Right ventricle myocardium superior (tissue), 1 donor: ENCODE results near the gene PRSS57. TPM values are rescaled to one million over a fixed set of nuclear protein-coding genes. Genes with fewer than 3 reads are reported as not detected.
"Not testable (repeated sequence)": the region's sequence is repeated elsewhere in the genome, so short reads cannot be mapped to it uniquely, and the experiment has no call there.

ENCODE experiments used
- ATAC-seq: fragments of 200-7000 bp; cut with Tn5 transposase; one replicate; pipeline ENCODE4 v1.9.1; 2020; ENCODE audit warnings: mild to moderate bottlenecking; ENCODE audit not compliant: poor library complexity
- DNase-seq: peaks from one replicate; pipeline ENCODE4 v3.0.0-alpha.2; 2020
- intact Hi-C: fragments of 100-400 bp; cut with DNase I; formaldehyde crosslinking; loops from one replicate; pipeline ENCODE4 v1.11.2; 2022
- total RNA-seq: library from RNA; stranded (reverse); fragmentation: NEBNext Ultra II Directional; extraction: Animal tissue kit (Norgen Biotek cat#: 25700); gene quantifications from one replicate; pipeline ENCODE4 v1.2.1, GENCODE V29; 2021
- donor health status: DM: no; HTN: yes; CAD: no; lungs with severe emphysema.

Gene PRSS57
- total RNA-seq, 1 donor from 2014 or later: not detected

GRCh38 chr19:703329-703650 lies 8.0 kb upstream of the PRSS57 start:
- intact Hi-C loops: no loop called here
- no peak for ATAC-seq
- DNase-seq: no peak

GRCh38 chr19:702847-703246 lies 7.6 kb upstream of the PRSS57 start:
- intact Hi-C loops, ATAC-seq, DNase-seq: not testable (repeated sequence)

- ATAC-seq, DNase-seq, intact Hi-C loops: not testable (repeated sequence)
Measured at GRCh38 chr19:699885-700284, 4.6 kb upstream of the PRSS57 start.

GRCh38 chr19:698529-698928 lies 3.3 kb upstream of the PRSS57 start:
- ATAC-seq, intact Hi-C loops, DNase-seq: not testable (repeated sequence)

- DNase-seq (no peak), ATAC-seq (no peak)
- intact Hi-C loops: no loop called here
Measured at GRCh38 chr19:694481-695351, 536 bp downstream of the PRSS57 start.

GRCh38 chr19:690203-690602 lies 5.0 kb downstream of the PRSS57 start:
- intact Hi-C loops: no loop called here
- DNase-seq: peak; percentile 73

GRCh38 chr19:688992-689391 lies 6.3 kb downstream of the PRSS57 start:
- no peak for ATAC-seq
- no peak for DNase-seq
- intact Hi-C loops: no loop called here

More at GRCh38 chr19:690203-690602, 5.0 kb downstream of the PRSS57 start:
- peak; percentile 59 for ATAC-seq

GRCh38 chr19:688214-688613 lies 7.0 kb downstream of the PRSS57 start:
- ATAC-seq (no peak), DNase-seq (no peak)
- intact Hi-C loops: no loop called here

- no peak for DNase-seq
- intact Hi-C loops: no loop called here
- ATAC-seq: no peak
Measured at GRCh38 chr19:687569-688166, 7.6 kb downstream of the PRSS57 start.

GRCh38 chr19:686589-687297 lies 8.5 kb downstream of the PRSS57 start:
- ATAC-seq (no peak), DNase-seq (no peak)
- intact Hi-C loops: no loop called here

- DNase-seq: no peak
- intact Hi-C loops: no loop called here
Measured at GRCh38 chr19:685454-685931, 9.8 kb downstream of the PRSS57 start.

GRCh38 chr19:682678-683320 lies 12.5 kb downstream of the PRSS57 start:
- intact Hi-C loops: no loop called here
- no peak for DNase-seq
- no peak for ATAC-seq

More at GRCh38 chr19:685454-685931, 9.8 kb downstream of the PRSS57 start:
- no peak for ATAC-seq

GRCh38 chr19:681029-682019 lies 13.9 kb downstream of the PRSS57 start:
- ATAC-seq (no peak), DNase-seq (peak; percentile 93)
- intact Hi-C loops: no loop called here

GRCh38 chr19:680287-681028 lies 14.8 kb downstream of the PRSS57 start:
- ATAC-seq: peak; percentile 89
- peak; percentile 100 for DNase-seq
- intact Hi-C loops: no loop called here

- DNase-seq: peak; percentile 83
- intact Hi-C loops: no loop called here
Measured at GRCh38 chr19:679418-680286, 15.6 kb downstream of the PRSS57 start.

GRCh38 chr19:678791-679388 lies 16.4 kb downstream of the PRSS57 start:
- DNase-seq (no peak), ATAC-seq (no peak)
- intact Hi-C loops: no loop called here

More at GRCh38 chr19:679418-680286, 15.6 kb downstream of the PRSS57 start:
- peak; percentile 15 for ATAC-seq
